Inflammatory macrophage treated with lipopolysaccharide for 1 hour (primary cell): ENCODE measurements around the gene CNTNAP2.
"Not testable (repeated sequence)": the region's sequence is repeated elsewhere in the genome, so short reads cannot be mapped to it uniquely, and the experiment has no call there.

Experiments
- DNase-seq, 2 donors: peaks; one replicate each; pipeline ENCODE4 v3.0.0-alpha.2; 2020 to 2022

CNTNAP2 gene

GRCh38 chr7:148395352-148395811 is 2278.8 kb downstream of the CNTNAP2 start:
- no peak for DNase-seq

GRCh38 chr7:148395990-148396716 is 2279.6 kb downstream of the CNTNAP2 start:
- no peak for DNase-seq

- no peak for DNase-seq
Measured at GRCh38 chr7:148397056-148397455, 2280.5 kb downstream of the CNTNAP2 start.

GRCh38 chr7:148397551-148397950 is 2280.9 kb downstream of the CNTNAP2 start:
- DNase-seq, result no peak

GRCh38 chr7:148397985-148398384 is 2281.4 kb downstream of the CNTNAP2 start:
- DNase-seq, result no peak

GRCh38 chr7:148398844-148399365 is 2282.3 kb downstream of the CNTNAP2 start:
- DNase-seq, result no peak

GRCh38 chr7:148400101-148400500 is 2283.5 kb downstream of the CNTNAP2 start:
- no peak for DNase-seq

GRCh38 chr7:148402159-148402558 is 2285.6 kb downstream of the CNTNAP2 start:
- no peak for DNase-seq

GRCh38 chr7:148403466-148403993 is 2286.9 kb downstream of the CNTNAP2 start:
- DNase-seq, result no peak

GRCh38 chr7:148408307-148408706 is 2291.7 kb downstream of the CNTNAP2 start:
- DNase-seq, result no peak

GRCh38 chr7:148410905-148411304 is 2294.3 kb downstream of the CNTNAP2 start:
- no peak for DNase-seq

GRCh38 chr7:148412691-148413090 is 2296.1 kb downstream of the CNTNAP2 start:
- DNase-seq, result no peak

GRCh38 chr7:148419856-148420832 is 2303.5 kb downstream of the CNTNAP2 start:
- no peak for DNase-seq

GRCh38 chr7:148422030-148422429 is 2305.4 kb downstream of the CNTNAP2 start:
- DNase-seq, result no peak

GRCh38 chr7:148426393-148426792 is 2309.8 kb downstream of the CNTNAP2 start:
- DNase-seq, result not testable (repeated sequence)

- DNase-seq, result not testable (repeated sequence)
Measured at GRCh38 chr7:148430690-148431089, 2314.1 kb downstream of the CNTNAP2 start.

GRCh38 chr7:148433521-148434180 is 2317.1 kb downstream of the CNTNAP2 start:
- no peak for DNase-seq

GRCh38 chr7:148434181-148434757 is 2317.7 kb downstream of the CNTNAP2 start:
- DNase-seq, result no peak

GRCh38 chr7:148434887-148435286 is 2318.3 kb downstream of the CNTNAP2 start:
- DNase-seq, result no peak

- no peak for DNase-seq
Measured at GRCh38 chr7:148435715-148436114, 2319.1 kb downstream of the CNTNAP2 start.

GRCh38 chr7:148436135-148436534 is 2319.5 kb downstream of the CNTNAP2 start:
- DNase-seq, result no peak

GRCh38 chr7:148436571-148436970 is 2320.0 kb downstream of the CNTNAP2 start:
- DNase-seq, result no peak
